ENCODE measurements around the gene PERM1. TPM values are rescaled to one million over a fixed set of nuclear protein-coding genes. Genes with fewer than 3 reads are reported as not detected.
A peak's percentile ranks its signal among the peaks of the same experiment; 100 is the strongest.

PERM1 gene
- total and polyA plus RNA-seq, 2 of the 13 experiments (the other 11 are each of a cell fraction or from before 2014, with no cell fraction given), result 0.04 to 0.29 TPM

GRCh38 chr1:1006305-1007159, 24.6 kb upstream of the PERM1 start (continued):
- TF ChIP-seq ZBTB25 (CRISPR knock-in tag; IDR thresholded peaks at IDR 0.05) (peak; percentile 98), ATF7-NPFF (CRISPR knock-in tag; IDR thresholded peaks at IDR 0.05; ENCODE audit: low read depth) (peak; percentile 73; the same call in 1 of the 2 replicates), ZNF772 (CRISPR knock-in tag; IDR thresholded peaks at IDR 0.05) (peak; percentile 75; the same call in 1 of the 2 replicates), ZBTB7B (CRISPR knock-in tag; IDR thresholded peaks at IDR 0.05) (peak; percentile 93), ZBTB34 (CRISPR knock-in tag; IDR thresholded peaks at IDR 0.05) (no peak), HDAC2 (CRISPR knock-in tag; IDR thresholded peaks at IDR 0.05) (peak; percentile 93), ZNF660 (CRISPR knock-in tag; IDR thresholded peaks at IDR 0.05; ENCODE audit: borderline replicate concordance, low read depth) (no peak; the same call in 1 of the 2 replicates), ZNF281 (CRISPR knock-in tag; IDR thresholded peaks at IDR 0.05; ENCODE audit: borderline replicate concordance) (peak; percentile 66; the same call in 1 of the 2 replicates), ZNF891 (CRISPR knock-in tag; IDR thresholded peaks at IDR 0.05) (no peak; the same call in 1 of the 2 replicates), KLF6 (CRISPR knock-in tag; IDR thresholded peaks at IDR 0.05) (no peak), ZNF691 (CRISPR knock-in tag; IDR thresholded peaks at IDR 0.05; ENCODE audit: borderline replicate concordance, low read depth) (peak; percentile 87), TGIF2 (CRISPR knock-in tag; IDR thresholded peaks at IDR 0.05) (peak; percentile 92), ZBTB33 (CRISPR knock-in tag; IDR thresholded peaks at IDR 0.05) (peak; percentile 78), ZNF597 (CRISPR knock-in tag; IDR thresholded peaks at IDR 0.05) (no peak), SALL1 (CRISPR knock-in tag; IDR thresholded peaks at IDR 0.05) (peak; percentile 88), KDM6A (CRISPR knock-in tag; IDR thresholded peaks at IDR 0.05; ENCODE audit: low read depth) (peak; percentile 92), ATF7 (IDR thresholded peaks at IDR 0.05) (peak; percentile 64), ATF7 (CRISPR knock-in tag; IDR thresholded peaks at IDR 0.05) (peak; percentile 94), POGZ (CRISPR knock-in tag; IDR thresholded peaks at IDR 0.05) (peak; percentile 48; the same call in 1 of the 2 replicates), ATRX (CRISPR knock-in tag; IDR thresholded peaks at IDR 0.05; ENCODE audit: borderline replicate concordance) (no peak)
